GM12878 (cell line): ENCODE data around the gene PPOX. TPM values are rescaled to one million over a fixed set of nuclear protein-coding genes. Genes with fewer than 3 reads are reported as not detected.
A peak's percentile ranks its signal among the peaks of the same experiment; 100 is the strongest.

ENCODE experiments used
- ATAC-seq: fragments of 200-7000 bp; cut with Tn5 transposase; 3 replicates; pipeline ENCODE4 v1.9.1; 2020; ENCODE audit warnings: mild to moderate bottlenecking, moderate library complexity
- BruUV-seq: library from RNA; stranded (reverse); fragments of 400-500 nt; replicated peaks from 2 replicates; lab custom pipeline; 2021; lab: Mats Ljungman, UMichigan
- CTCF ChIA-PET: fragments of 300-600 bp; sonication (Branson Sonifier 250); formaldehyde crosslinking; extraction: SDS; loops from one replicate; lab custom pipeline; 2021; ENCODE audit warnings: inconsistent platforms; lab: Yijun Ruan, JAX
- POLR2A ChIA-PET: fragments of 350-600 bp; formaldehyde crosslinking; extraction: SDS; loops from one replicate; lab custom pipeline; 2021; ENCODE audit warnings: inconsistent platforms; lab: Charles Lee
- RAD21 ChIA-PET: fragments of 300-600 bp; sonication (Branson Sonifier 250); formaldehyde crosslinking; loops from one replicate; lab custom pipeline; 2023; ENCODE audit warnings: antibody characterized with exemption; ENCODE audit not compliant: unreplicated experiment; lab: Charles Lee
- SMC1A ChIA-PET: fragments of 300-600 bp; sonication (Branson Sonifier 250); formaldehyde crosslinking; loops from one replicate; lab custom pipeline; 2023; ENCODE audit not compliant: unreplicated experiment, uncharacterized antibody; lab: Charles Lee
- DNase-seq: peaks from one replicate; pipeline ENCODE4 v3.0.0-alpha.2; 2011; ENCODE audit warnings: low read depth, low spot score
- FAIRE-seq: peaks from 3 replicates; lab custom pipeline; 2011; peaks lifted over from hg19 to GRCh38; lab: Jason Lieb, UNC
- H2AFZ ChIP-seq: 2 replicates; pipeline ENCODE4 v1.6.0; 2011; ENCODE audit warnings: low read depth, low read length, control low read depth; ENCODE audit not compliant: control insufficient read depth
- H3K27ac ChIP-seq: 2 replicates; pipeline ENCODE4 v1.5.1; 2011; ENCODE audit warnings: control low read depth; ENCODE audit not compliant: control insufficient read depth, insufficient read depth
- H3K27me3 ChIP-seq, 2 experiments: replicated peaks in 1 of 2; 2 replicates each; pipeline versions ENCODE4 v1.6.0 to v1.6.1; 2011; ENCODE audit warnings: low read length in 1 of 2; ENCODE audit not compliant: control insufficient read depth in 2 of 2, insufficient read depth in 2 of 2
- H3K36me3 ChIP-seq, 2 experiments: 2 replicates each; pipeline ENCODE4 v1.5.1; 2011; ENCODE audit warnings: low read length in 1 of 2; ENCODE audit not compliant: control insufficient read depth in 2 of 2, insufficient read depth in 2 of 2
- H3K4me1 ChIP-seq: 2 replicates; pipeline ENCODE4 v1.6.1; 2011; ENCODE audit warnings: mild to moderate bottlenecking, low read length, moderate library complexity, mixed read lengths; ENCODE audit not compliant: control insufficient read depth, insufficient read depth
- H3K4me2 ChIP-seq: 2 replicates; pipeline ENCODE4 v1.6.0; 2011; ENCODE audit warnings: control low read depth; ENCODE audit not compliant: control insufficient read depth, insufficient read depth
- H3K4me3 ChIP-seq: fragments of 200-600 bp; sonication (generic); 2 replicates; pipeline ENCODE4 v1.5.1; 2016
- H3K79me2 ChIP-seq: 2 replicates; pipeline ENCODE4 v1.6.0; 2011; ENCODE audit warnings: low read length; ENCODE audit not compliant: control insufficient read depth, insufficient read depth
- H3K9ac ChIP-seq: 2 replicates; pipeline ENCODE4 v1.8.0; 2011; ENCODE audit warnings: low read length, control low read depth, mixed read lengths; ENCODE audit not compliant: control insufficient read depth, insufficient read depth
- H3K9me3 ChIP-seq: replicated peaks from 3 replicates; pipeline ENCODE4 v1.5.1; 2011; ENCODE audit warnings: mild to moderate bottlenecking, low read length; ENCODE audit not compliant: control insufficient read depth, insufficient read depth
- H4K20me1 ChIP-seq: 2 replicates; pipeline ENCODE4 v1.6.0; 2011; ENCODE audit not compliant: control insufficient read depth, insufficient read depth
- BCLAF1 ChIP-seq: fragments of 450-650 bp; IDR thresholded peaks from 2 replicates; pipeline ENCODE4 v1.6.1; 2017; ENCODE audit warnings: antibody characterized with exemption, mild to moderate bottlenecking, moderate library complexity
- DPF2 ChIP-seq: fragments of 450-650 bp; IDR thresholded peaks from 2 replicates; pipeline ENCODE4 v1.6.1; 2017; ENCODE audit warnings: mild to moderate bottlenecking
- HDAC6 ChIP-seq: fragments of 200-600 bp; sonication (generic); IDR thresholded peaks from one replicate; pipeline ENCODE4 v1.8.0; 2017; ENCODE audit warnings: antibody characterized with exemption; ENCODE audit not compliant: unreplicated experiment
- MTA2 ChIP-seq: fragments of 450-650 bp; IDR thresholded peaks from 2 replicates; pipeline ENCODE4 v1.6.1; 2016; ENCODE audit warnings: low read depth, mild to moderate bottlenecking, moderate library complexity
- RELB ChIP-seq: fragments of 450-650 bp; IDR thresholded peaks from 2 replicates; pipeline ENCODE4 v1.6.1; 2017; ENCODE audit warnings: low read depth, mild to moderate bottlenecking, moderate library complexity
- REST ChIP-seq: IDR thresholded peaks from 2 replicates; pipeline ENCODE4 v1.6.1; 2012; ENCODE audit warnings: mild to moderate bottlenecking, low read depth, low read length
- SMAD5 ChIP-seq: IDR thresholded peaks from 2 replicates; pipeline ENCODE4 v1.6.1; 2016; ENCODE audit warnings: antibody characterized with exemption, low read depth
- SREBF2 ChIP-seq: IDR thresholded peaks from 2 replicates; pipeline ENCODE4 v1.6.1; 2012; ENCODE audit warnings: mild to moderate bottlenecking, low read length
- ZNF622 ChIP-seq: fragments of 450-650 bp; IDR thresholded peaks from 2 replicates; pipeline ENCODE4 v1.6.1; 2017; ENCODE audit warnings: mild to moderate bottlenecking, inconsistent platforms
- WGBS: methylation state at CpG from one replicate; pipeline ENCODE4 v1.1.6; 2016; ENCODE audit warnings: low lambda C conversion rate; ENCODE audit not compliant: insufficient replicate concordance, insufficient coverage; ENCODE audit errors: missing lambda C conversion rate; 5-methylcytosine and 5-hydroxymethylcytosine counted together
- in situ Hi-C: fragments of 300-500 bp; cut with MboI; formaldehyde crosslinking; loops from 9 replicates; pipeline ENCODE4 v1.14.3; 2018; ENCODE audit warnings: mixed read lengths
- intact Hi-C: fragments of 100-400 bp; cut with micrococcal nuclease; formaldehyde crosslinking; loops from one replicate; pipeline ENCODE4 v1.14.2; 2022; ENCODE audit not compliant: unreplicated experiment
- polyA plus RNA-seq, 11 experiments: library from polyadenylated mRNA; depleted of rRNA in 4 of 11; unstranded in 6 of 11; stranded (reverse) in 5 of 11; fragments of >200 nt; fragmentation: Nextera tagmentation in 4 of 11; fragmentation: Illumina TruSeq in 1 of 11; extraction: Ambion mirVana in 4 of 11; extraction: Trizol in 1 of 11; gene quantifications; 1 replicate in 1 of 11; 2 replicates in 10 of 11; pipeline versions ENCODE4 v1.2.1 to v1.2.3, GENCODE V29; 2011 to 2016; ENCODE audit warnings: inconsistent platforms in 2 of 11, missing spikeins in 2 of 11, low read depth in 1 of 11
- total RNA-seq, 4 experiments: library from RNA; depleted of rRNA in 3 of 4; stranded (reverse); fragments of >200 nt in 3 of 4; fragmentation: Illumina TruSeq in 1 of 4; extraction: Trizol in 1 of 4; gene quantifications; 2 replicates each; pipeline versions ENCODE4 v1.2.1 to v1.2.3, GENCODE V29; 2013 to 2021
- TF ChIP-seq, protein P1 (sequence below): fragments of 450-650 bp; IDR thresholded peaks from 2 replicates; pipeline ENCODE4 v1.6.1; 2017; ENCODE audit warnings: mild to moderate bottlenecking, low read depth, inconsistent platforms; ENCODE audit not compliant: poor library complexity, severe bottlenecking

The PPOX gene
- total and polyA plus RNA-seq, 10 of the 15 experiments (the other 5 are each of a cell fraction or from before 2014, with no cell fraction given): 8.9 to 31.5 (median 20.3) TPM

DNA sequence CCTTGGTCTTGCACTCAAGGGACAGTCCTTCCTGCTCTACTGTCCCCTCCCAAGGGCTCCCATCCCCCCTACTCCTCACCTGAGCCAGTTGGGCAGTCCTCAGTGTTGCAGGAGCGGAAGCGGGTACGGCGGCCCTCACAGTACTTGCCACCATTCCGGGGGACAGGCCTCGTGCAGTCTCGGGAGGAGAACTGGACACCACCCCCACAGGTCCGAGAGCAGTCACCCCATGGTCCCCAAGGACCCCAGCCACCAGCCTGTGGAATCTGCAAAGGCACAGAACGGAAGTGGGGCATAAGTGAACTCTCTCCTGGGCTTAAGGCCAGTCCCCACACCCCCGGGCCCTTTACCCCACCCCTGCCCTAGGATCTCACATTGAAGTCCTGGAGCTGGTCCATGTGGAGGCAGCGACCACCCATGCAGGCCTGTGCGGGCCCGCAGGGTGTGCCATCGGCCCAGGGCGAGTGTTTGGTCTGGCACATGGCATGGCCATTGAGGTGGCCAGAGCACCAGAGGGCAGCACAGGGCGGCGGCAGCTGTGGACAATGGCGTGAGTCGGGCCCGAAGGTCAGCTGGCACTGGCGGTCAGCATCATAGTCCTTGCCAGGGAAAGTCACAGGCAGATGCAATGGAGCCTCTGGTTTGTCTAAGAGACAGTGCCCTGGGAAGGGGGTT, 27.5 kb downstream of the PPOX start (continued):
- no peak for TF ChIP-seq REST
- no peak for TF ChIP-seq ZNF622

DNA sequence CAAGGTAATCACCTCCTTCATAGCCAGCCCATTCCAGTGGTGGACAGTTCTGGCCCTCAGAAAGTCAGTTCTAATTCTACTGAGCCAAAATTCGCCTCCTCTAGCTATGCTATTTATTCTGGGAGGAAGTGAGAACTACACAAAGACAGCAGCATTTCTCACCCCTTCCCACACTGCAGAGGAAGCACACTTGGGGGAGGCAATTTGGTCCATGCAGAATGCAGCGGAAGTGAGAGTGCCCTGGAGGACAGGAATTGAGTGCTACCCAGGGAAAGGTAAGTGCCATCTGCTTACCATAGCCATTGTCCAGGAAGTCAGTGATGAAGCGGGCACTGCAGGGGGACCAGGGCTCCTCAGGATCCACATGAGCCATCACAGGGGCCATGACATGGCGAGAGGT, 28.9 kb downstream of the PPOX start:
- Histone ChIP-seq H2AFZ (peak overlapping the region; percentile 19; the same call in 1 of the 2 replicates), H4K20me1 (no peaks in the 10 kb centered on the region), H3K36me3 (no peaks in the 10 kb centered on the region), H3K79me2 (no peaks in the 10 kb centered on the region), H3K4me2 (peak overlapping the region; percentile 74), H3K9me3 (no peaks in the 10 kb centered on the region), H3K27me3 (no peaks in the 10 kb centered on the region), H3K4me3 (no peak overlapping the region), H3K9ac (no peak overlapping the region), H3K4me1 (peaks cover 18% of the 10 kb centered on the region), H3K27ac (0 out of 2 replicates have a peak overlapping the region, but pooled peaks have one; percentile 4)
- ChIA-PET POLR2A (interaction anchor here (0.5 to 3.3 kb wide), 4 partner anchors 9 to 41 kb away, joined by 3 to 18 read pairs (median 4); partner anchors contain the start of genes TOMM40L and UFC1), CTCF (interaction anchor here (1.0 to 7.0 kb wide), 10 partner anchors 9 to 188 kb away, joined by 3 to 164 read pairs (median 6); partner anchors contain the start of genes APOA2, PPOX and TOMM40L), RAD21 (interaction anchor here (1.1 to 7.2 kb wide), 7 partner anchors 9 to 30 kb away, joined by 3 to 55 read pairs (median 4); partner anchors contain the start of genes APOA2, PPOX and TOMM40L), SMC1A (interaction anchor here (0.7 to 5.3 kb wide), 10 partner anchors 9 to 189 kb away, joined by 3 to 55 read pairs (median 6); partner anchors contain the start of genes NDUFS2, PPOX and TOMM40L)
- FAIRE-seq: no peak
- ATAC-seq: peak; percentile 71
- no peak for DNase-seq
- 68% methylated on average over 4 of the region's 4 CpGs for WGBS
- no TSS peak for BruUV-seq
- intact Hi-C loops (no loop called here), in situ Hi-C loops (loop anchor here (10.0 kb wide), 1 partner anchor 550 kb away; the partner anchor contains the start of gene DUSP12)
- TF ChIP-seq RELB (peak; percentile 70), HDAC6 (no peak), SREBF2 (no peak), BCLAF1 (no peak), DPF2 (peak; percentile 62; the same call in 1 of the 2 replicates), MTA2 (peak; percentile 54), SMAD5 (no peak)
- TF ChIP-seq, protein P1, sequence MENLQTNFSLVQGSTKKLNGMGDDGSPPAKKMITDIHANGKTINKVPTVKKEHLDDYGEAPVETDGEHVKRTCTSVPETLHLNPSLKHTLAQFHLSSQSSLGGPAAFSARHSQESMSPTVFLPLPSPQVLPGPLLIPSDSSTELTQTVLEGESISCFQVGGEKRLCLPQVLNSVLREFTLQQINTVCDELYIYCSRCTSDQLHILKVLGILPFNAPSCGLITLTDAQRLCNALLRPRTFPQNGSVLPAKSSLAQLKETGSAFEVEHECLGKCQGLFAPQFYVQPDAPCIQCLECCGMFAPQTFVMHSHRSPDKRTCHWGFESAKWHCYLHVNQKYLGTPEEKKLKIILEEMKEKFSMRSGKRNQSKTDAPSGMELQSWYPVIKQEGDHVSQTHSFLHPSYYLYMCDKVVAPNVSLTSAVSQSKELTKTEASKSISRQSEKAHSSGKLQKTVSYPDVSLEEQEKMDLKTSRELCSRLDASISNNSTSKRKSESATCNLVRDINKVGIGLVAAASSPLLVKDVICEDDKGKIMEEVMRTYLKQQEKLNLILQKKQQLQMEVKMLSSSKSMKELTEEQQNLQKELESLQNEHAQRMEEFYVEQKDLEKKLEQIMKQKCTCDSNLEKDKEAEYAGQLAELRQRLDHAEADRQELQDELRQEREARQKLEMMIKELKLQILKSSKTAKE: no peak
